Neuronal stem cell (in vitro differentiated cells): ENCODE results near the gene RALGAPA2.

ENCODE experiments used
- DNase-seq: peaks from one replicate; pipeline ENCODE4 v3.0.0-alpha.2; 2013; ENCODE audit warnings: low spot score
- H2AFZ ChIP-seq: one replicate; pipeline ENCODE4 v1.6.1; 2013; ENCODE audit warnings: mild to moderate bottlenecking, low read length, inconsistent platforms
- H2AK5ac ChIP-seq: 2 replicates; pipeline ENCODE4 v1.6.1; 2013; ENCODE audit warnings: low read depth, mild to moderate bottlenecking, inconsistent platforms, low read length, moderate library complexity, mixed read lengths
- H2BK120ac ChIP-seq: 2 replicates; pipeline ENCODE4 v1.6.1; 2013; ENCODE audit warnings: low read depth, mild to moderate bottlenecking, inconsistent platforms, low read length, moderate library complexity, mixed read lengths
- H2BK12ac ChIP-seq: one replicate; pipeline ENCODE4 v1.6.1; 2013; ENCODE audit warnings: low read length, inconsistent platforms
- H2BK15ac ChIP-seq: 2 replicates; pipeline ENCODE4 v1.6.1; 2013; ENCODE audit warnings: mild to moderate bottlenecking, low read length, inconsistent platforms, mixed read lengths
- H2BK5ac ChIP-seq: one replicate; pipeline ENCODE4 v1.6.1; 2013; ENCODE audit warnings: inconsistent platforms, mild to moderate bottlenecking, low read length, moderate library complexity
- H3K14ac ChIP-seq: one replicate; pipeline ENCODE4 v1.6.1; 2013; ENCODE audit warnings: low read length, inconsistent platforms
- H3K18ac ChIP-seq: 2 replicates; pipeline ENCODE4 v1.6.1; 2013; ENCODE audit warnings: low read length, inconsistent platforms
- H3K23ac ChIP-seq: 2 replicates; pipeline ENCODE4 v1.6.1; 2013; ENCODE audit warnings: low read depth, mild to moderate bottlenecking, mixed read lengths, low read length, inconsistent platforms; ENCODE audit not compliant: poor library complexity
- H3K27ac ChIP-seq: replicated peaks from 3 replicates; pipeline ENCODE4 v1.5.1; 2013; ENCODE audit warnings: low read length, inconsistent platforms
- H3K27me3 ChIP-seq, 3 experiments: 2 replicates each; pipeline ENCODE4 v1.6.1; 2013; ENCODE audit warnings: low read length in 3 of 3, mild to moderate bottlenecking in 2 of 3, inconsistent platforms in 1 of 3, low read depth in 1 of 3, mixed read lengths in 1 of 3, moderate library complexity in 1 of 3; ENCODE audit not compliant: control insufficient read depth in 3 of 3, insufficient read depth in 3 of 3
- H3K36me3 ChIP-seq, 2 donors: replicated peaks in 1 of 2; 2 replicates each; pipeline ENCODE4 v1.6.1; 2013; ENCODE audit warnings: low read length in 2 of 2; ENCODE audit not compliant: control insufficient read depth in 2 of 2, insufficient read depth in 2 of 2
- H3K4ac ChIP-seq: 2 replicates; pipeline ENCODE4 v1.6.1; 2013; ENCODE audit warnings: inconsistent platforms, mild to moderate bottlenecking, low read length, moderate library complexity
- H3K4me1 ChIP-seq, 2 donors: 1 replicate in 1 of 2; 2 replicates in 1 of 2; pipeline ENCODE4 v1.6.1; 2013; ENCODE audit warnings: low read length in 2 of 2, low read depth in 1 of 2; ENCODE audit not compliant: control insufficient read depth in 2 of 2, insufficient read depth in 1 of 2
- H3K4me2 ChIP-seq: one replicate; pipeline ENCODE4 v1.6.1; 2013; ENCODE audit warnings: mild to moderate bottlenecking, low read length, inconsistent platforms; ENCODE audit not compliant: insufficient read depth, poor library complexity, severe bottlenecking
- H3K4me3 ChIP-seq, 2 donors: 2 replicates each; pipeline ENCODE4 v1.5.1; 2013; ENCODE audit warnings: low read length in 2 of 2, mild to moderate bottlenecking in 2 of 2, inconsistent platforms in 1 of 2, moderate library complexity in 1 of 2
- H3K79me1 ChIP-seq: one replicate; pipeline ENCODE4 v1.6.1; 2013; ENCODE audit warnings: low read depth, mild to moderate bottlenecking, inconsistent platforms, low read length, moderate library complexity
- H3K9ac ChIP-seq: one replicate; pipeline ENCODE4 v1.6.1; 2013; ENCODE audit warnings: mild to moderate bottlenecking, low read depth, low read length, inconsistent platforms; ENCODE audit not compliant: poor library complexity
- H3K9me3 ChIP-seq, 2 donors: replicated peaks in 1 of 2; 2 replicates each; pipeline versions ENCODE3 to v1.6.1; 2013; ENCODE audit warnings: low read length in 2 of 2, mild to moderate bottlenecking in 2 of 2, inconsistent platforms in 1 of 2, low read depth in 1 of 2, mixed read lengths in 1 of 2, moderate library complexity in 1 of 2; ENCODE audit not compliant: control insufficient read depth in 2 of 2, insufficient read depth in 1 of 2
- H4K8ac ChIP-seq: one replicate; pipeline ENCODE4 v1.6.1; 2013; ENCODE audit warnings: low read depth, mild to moderate bottlenecking, inconsistent platforms, low read length, moderate library complexity
- H4K91ac ChIP-seq: one replicate; pipeline ENCODE4 v1.6.1; 2013; ENCODE audit warnings: low read length, low read depth, mild to moderate bottlenecking, inconsistent platforms; ENCODE audit not compliant: poor library complexity
- whole genome bisulfite sequencing, 2 donors: extraction: QIAGEN DNeasy Blood & Tissue Kit; methylation state at CpG; one replicate each; pipeline ENCODE4 v1.1.7; 2013; ENCODE audit warnings: missing lambda C conversion rate in 2 of 2, mixed read lengths in 1 of 2; ENCODE audit not compliant: insufficient read length in 2 of 2, insufficient replicate concordance in 1 of 2; ENCODE audit errors: extremely low coverage in 2 of 2; 5-methylcytosine and 5-hydroxymethylcytosine counted together

RALGAPA2 gene

DNA sequence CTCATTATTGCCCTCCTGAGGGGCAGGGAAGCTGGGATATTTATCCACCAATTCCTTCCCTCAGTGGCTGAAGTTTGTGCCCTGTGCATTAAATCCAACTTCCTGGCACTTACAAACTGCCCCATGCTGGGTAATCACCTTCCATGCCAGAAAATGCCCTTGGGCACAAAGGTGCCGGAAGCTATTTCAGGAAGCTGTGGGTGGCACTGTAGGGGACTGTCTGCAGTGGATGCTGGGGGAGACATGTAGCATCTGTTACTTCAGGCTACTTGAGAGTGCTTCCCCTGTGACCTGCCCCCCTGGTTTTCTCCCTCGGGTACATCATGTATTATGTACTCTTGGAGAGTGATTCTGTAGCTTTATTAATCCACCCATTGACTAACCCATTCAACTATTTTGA is 24.7 kb upstream of the RALGAPA2 start:
- Histone ChIP-seq H3K79me1 (no peaks in the 10 kb centered on the region), H2AFZ (no peak overlapping the region), H2BK12ac (no peak overlapping the region), H3K4me2 (no peak overlapping the region), H3K23ac (no peak overlapping the region), H2BK5ac (no peak overlapping the region), H2BK120ac (no peak overlapping the region), H3K18ac (no peak overlapping the region), H3K9me3 (no peaks in the 10 kb centered on the region), H4K91ac (no peak overlapping the region), H2BK15ac (no peak overlapping the region), H2AK5ac (no peak overlapping the region), H3K27me3 (no peaks in the 10 kb centered on the region), H3K4ac (no peak overlapping the region), H3K27ac (no peak overlapping the region), H3K9ac (no peak overlapping the region), H3K4me3 (no peak overlapping the region), H3K14ac (no peak overlapping the region), H4K8ac (no peak overlapping the region), H3K4me1 (peaks cover 0 to 4% of the 10 kb centered on the region in 2 donors), H3K36me3 (no peaks in the 10 kb centered on the region)
- WGBS, 2 donors = no CpG with 5 or more reads among the region's 2 CpGs
- DNase-seq = no peak

DNA sequence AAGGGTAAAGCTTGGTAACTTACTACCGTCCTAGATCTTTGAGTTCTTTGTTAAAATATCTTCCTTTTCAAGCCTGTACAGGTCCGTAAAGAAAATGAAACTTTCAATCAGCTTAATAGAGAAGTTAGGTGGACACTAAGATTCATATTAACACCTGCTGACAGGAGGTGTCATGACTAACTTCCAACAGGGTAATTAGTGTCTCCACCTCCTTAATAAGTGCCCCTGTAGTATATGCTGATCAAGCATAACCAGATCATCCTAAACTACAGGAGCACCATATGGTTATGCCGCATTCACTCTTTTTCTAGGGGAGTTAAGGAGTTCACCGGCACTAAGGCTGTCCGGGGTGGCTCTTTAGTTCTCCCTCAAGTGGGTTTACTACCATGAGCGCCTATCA is 23.9 kb upstream of the RALGAPA2 start:
- Histone ChIP-seq H3K9me3 (no peaks in the 10 kb centered on the region), H3K4me3 (no peak overlapping the region), H4K91ac (no peak overlapping the region), H2BK12ac (no peak overlapping the region), H3K36me3 (no peaks in the 10 kb centered on the region), H2AFZ (no peak overlapping the region), H4K8ac (no peak overlapping the region), H3K79me1 (no peaks in the 10 kb centered on the region), H2AK5ac (no peak overlapping the region), H2BK5ac (no peak overlapping the region), H3K23ac (no peak overlapping the region), H3K27ac (no peak overlapping the region), H3K9ac (no peak overlapping the region), H3K4me2 (no peak overlapping the region), H2BK15ac (no peak overlapping the region), H3K27me3 (no peaks in the 10 kb centered on the region), H3K18ac (no peak overlapping the region), H3K14ac (no peak overlapping the region), H3K4ac (no peak overlapping the region), H3K4me1 (peaks cover 0 to 4% of the 10 kb centered on the region in 2 donors), H2BK120ac (no peak overlapping the region)
- no CpG with 5 or more reads among the region's 6 CpGs for WGBS, 2 donors
- DNase-seq = no peak

DNA sequence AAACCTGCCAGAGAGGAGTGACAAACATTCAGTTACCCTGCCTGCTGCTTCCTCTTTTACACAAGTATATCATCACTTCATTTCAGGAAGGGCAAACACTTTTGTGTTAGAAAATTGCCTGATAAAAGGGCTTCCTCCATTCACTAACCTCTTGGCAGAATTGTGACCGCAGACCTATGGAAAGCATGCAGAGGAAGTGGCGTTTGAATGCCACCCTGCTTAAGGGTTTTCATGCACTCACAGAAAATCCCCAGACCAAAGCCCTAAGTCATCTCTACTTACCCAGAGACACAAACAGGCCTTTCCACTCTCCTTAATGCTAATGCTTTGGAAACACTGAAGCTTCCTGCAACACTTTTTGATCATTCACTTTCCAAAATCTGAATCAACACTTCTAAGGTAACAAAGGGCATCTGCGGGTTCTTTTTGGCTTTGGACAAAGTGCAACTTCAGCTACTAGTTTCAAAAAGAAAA is 22.1 kb upstream of the RALGAPA2 start:
- H3K9ac ChIP-seq = no peak overlapping the region
- H2BK5ac ChIP-seq = no peak overlapping the region
- no peaks in the 10 kb centered on the region for H3K9me3 ChIP-seq
- no peak overlapping the region for H3K4ac ChIP-seq
- no peak overlapping the region for H3K4me3 ChIP-seq
- H2BK12ac ChIP-seq = no peak overlapping the region
- H3K4me1 ChIP-seq = peaks cover 0 to 4% of the 10 kb centered on the region in 2 donors
- H2BK120ac ChIP-seq = no peak overlapping the region
- H2BK15ac ChIP-seq = no peak overlapping the region
- WGBS, 2 donors = no CpG with 5 or more reads among the region's 3 CpGs
- H3K4me2 ChIP-seq = no peak overlapping the region
- H3K36me3 ChIP-seq = no peaks in the 10 kb centered on the region
- H3K23ac ChIP-seq = no peak overlapping the region
- H2AK5ac ChIP-seq = no peak overlapping the region
- no peaks in the 10 kb centered on the region for H3K27me3 ChIP-seq
- no peak overlapping the region for H4K91ac ChIP-seq
- H3K79me1 ChIP-seq = no peaks in the 10 kb centered on the region
- H3K18ac ChIP-seq = no peak overlapping the region
- H2AFZ ChIP-seq = peak overlapping the region; percentile 69
- no peak overlapping the region for H3K27ac ChIP-seq
- DNase-seq = no peak
- H3K14ac ChIP-seq = no peak overlapping the region
- H4K8ac ChIP-seq = no peak overlapping the region

DNA sequence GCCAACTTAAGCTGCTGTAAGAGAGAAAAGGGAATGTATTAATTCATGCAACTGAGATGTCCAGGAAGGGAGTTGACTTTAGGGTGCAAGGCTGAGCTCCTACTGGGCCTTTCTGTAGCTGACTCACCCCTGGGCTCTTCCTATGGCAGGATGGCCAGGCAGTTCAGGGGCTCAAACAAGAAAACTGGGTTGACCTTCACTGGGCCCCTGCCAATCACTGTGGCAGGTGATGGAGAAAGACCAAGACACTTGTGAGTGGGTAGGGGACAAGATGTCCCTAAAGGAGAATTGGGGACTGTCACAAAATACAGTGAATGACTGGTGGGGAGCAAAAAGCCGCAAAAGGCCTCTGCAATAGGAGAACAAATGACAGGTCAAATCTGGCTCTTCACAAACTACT is 21.5 kb upstream of the RALGAPA2 start:
- no peaks in the 10 kb centered on the region for H3K9me3 ChIP-seq
- H3K27me3 ChIP-seq = no peaks in the 10 kb centered on the region
- DNase-seq = no peak
- H3K4me2 ChIP-seq = no peak overlapping the region
- H4K8ac ChIP-seq = no peak overlapping the region
- H3K14ac ChIP-seq = no peak overlapping the region
- no peak overlapping the region for H2BK120ac ChIP-seq
- WGBS, 2 donors = no CpG with 5 or more reads among the region's 1 CpG
- no peak overlapping the region for H3K9ac ChIP-seq
- H2AFZ ChIP-seq = peak overlapping the region; percentile 69
- no peak overlapping the region for H4K91ac ChIP-seq
- no peak overlapping the region for H3K27ac ChIP-seq
- H3K4ac ChIP-seq = no peak overlapping the region
- no peak overlapping the region for H2AK5ac ChIP-seq
- H3K18ac ChIP-seq = no peak overlapping the region
- no peak overlapping the region for H3K4me3 ChIP-seq
- H3K4me1 ChIP-seq = peaks cover 0 to 4% of the 10 kb centered on the region in 2 donors
- H2BK12ac ChIP-seq = no peak overlapping the region
- no peaks in the 10 kb centered on the region for H3K36me3 ChIP-seq
- no peak overlapping the region for H3K23ac ChIP-seq
- no peak overlapping the region for H2BK15ac ChIP-seq
- no peak overlapping the region for H2BK5ac ChIP-seq
- no peaks in the 10 kb centered on the region for H3K79me1 ChIP-seq
